ENCODE data around the gene PARD3.

DNA sequence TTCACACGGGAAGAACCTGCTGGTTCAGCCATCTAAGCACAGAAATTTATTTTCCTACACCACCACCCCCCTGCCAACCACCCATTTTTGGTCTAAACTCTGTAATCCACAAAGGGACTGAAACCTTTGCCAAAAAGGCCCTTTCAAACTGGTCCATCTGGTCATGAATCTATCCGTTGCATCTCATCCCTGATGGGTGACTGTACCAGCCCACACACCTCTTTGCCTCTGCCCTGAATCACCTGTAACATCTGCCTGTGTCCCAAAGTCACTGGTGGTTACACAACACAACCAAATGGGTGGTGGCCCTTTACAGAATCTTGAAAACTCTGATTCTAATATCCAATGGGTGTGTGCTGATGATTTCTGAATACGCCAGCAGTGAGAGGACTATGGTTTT, 503.4 kb downstream of the PARD3 start:
- TF ChIP-seq CTCF (IDR thresholded peaks at IDR 0.05; ENCODE audit: borderline replicate concordance, extremely low read depth, low read length, poor library complexity, severe bottlenecking) (no peak), EZH2 (IDR thresholded peaks at IDR 0.05; ENCODE audit: borderline replicate concordance, low read depth, low read length, severe bottlenecking) (no peak)
